ENCODE measurements around the gene NYNRIN.

- no peak for TF ChIP-seq ZNF565 (CRISPR knock-in tag; conservative IDR thresholded peaks at IDR 0.05; ENCODE audit: low read depth)
- no peak for TF ChIP-seq BACH2 (CRISPR knock-in tag; IDR thresholded peaks at IDR 0.05; ENCODE audit: borderline replicate concordance)
- no peak for TF ChIP-seq TCF4 (CRISPR knock-in tag; IDR thresholded peaks at IDR 0.05; ENCODE audit: borderline replicate concordance)
- TF ChIP-seq ZNF8 (CRISPR knock-in tag; IDR thresholded peaks at IDR 0.05), result no peak
- TF ChIP-seq, protein P1, sequence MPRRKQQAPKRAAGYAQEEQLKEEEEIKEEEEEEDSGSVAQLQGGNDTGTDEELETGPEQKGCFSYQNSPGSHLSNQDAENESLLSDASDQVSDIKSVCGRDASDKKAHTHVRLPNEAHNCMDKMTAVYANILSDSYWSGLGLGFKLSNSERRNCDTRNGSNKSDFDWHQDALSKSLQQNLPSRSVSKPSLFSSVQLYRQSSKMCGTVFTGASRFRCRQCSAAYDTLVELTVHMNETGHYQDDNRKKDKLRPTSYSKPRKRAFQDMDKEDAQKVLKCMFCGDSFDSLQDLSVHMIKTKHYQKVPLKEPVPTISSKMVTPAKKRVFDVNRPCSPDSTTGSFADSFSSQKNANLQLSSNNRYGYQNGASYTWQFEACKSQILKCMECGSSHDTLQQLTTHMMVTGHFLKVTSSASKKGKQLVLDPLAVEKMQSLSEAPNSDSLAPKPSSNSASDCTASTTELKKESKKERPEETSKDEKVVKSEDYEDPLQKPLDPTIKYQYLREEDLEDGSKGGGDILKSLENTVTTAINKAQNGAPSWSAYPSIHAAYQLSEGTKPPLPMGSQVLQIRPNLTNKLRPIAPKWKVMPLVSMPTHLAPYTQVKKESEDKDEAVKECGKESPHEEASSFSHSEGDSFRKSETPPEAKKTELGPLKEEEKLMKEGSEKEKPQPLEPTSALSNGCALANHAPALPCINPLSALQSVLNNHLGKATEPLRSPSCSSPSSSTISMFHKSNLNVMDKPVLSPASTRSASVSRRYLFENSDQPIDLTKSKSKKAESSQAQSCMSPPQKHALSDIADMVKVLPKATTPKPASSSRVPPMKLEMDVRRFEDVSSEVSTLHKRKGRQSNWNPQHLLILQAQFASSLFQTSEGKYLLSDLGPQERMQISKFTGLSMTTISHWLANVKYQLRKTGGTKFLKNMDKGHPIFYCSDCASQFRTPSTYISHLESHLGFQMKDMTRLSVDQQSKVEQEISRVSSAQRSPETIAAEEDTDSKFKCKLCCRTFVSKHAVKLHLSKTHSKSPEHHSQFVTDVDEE (CRISPR knock-in tag; IDR thresholded peaks at IDR 0.05), result no peak
Observed at GRCh38 chr14:24376448-24377070, 22.2 kb upstream of the NYNRIN start.
